Esophagus squamous epithelium (tissue), 4 donors: Measurements from ENCODE around the gene NOX3.

Experiments
- POLR2A ChIP-seq, 4 donors: fragments of 450-650 bp; IDR thresholded peaks; one replicate each; pipeline ENCODE4 v1.6.1; 2017; ENCODE audit warnings: antibody characterized with exemption in 4 of 4, mild to moderate bottlenecking in 4 of 4, moderate library complexity in 3 of 4
- TF ChIP-seq, protein P1 (sequence below), 6 experiments: fragments of 450-650 bp in 4 of 6; fragments of 200-600 bp in 2 of 6; sonication (generic) in 2 of 6; IDR thresholded peaks; one replicate each; pipeline ENCODE4 v1.5.1; 2016 to 2019; ENCODE audit warnings: antibody characterized with exemption in 6 of 6, mild to moderate bottlenecking in 4 of 6, moderate library complexity in 4 of 6

DNA sequence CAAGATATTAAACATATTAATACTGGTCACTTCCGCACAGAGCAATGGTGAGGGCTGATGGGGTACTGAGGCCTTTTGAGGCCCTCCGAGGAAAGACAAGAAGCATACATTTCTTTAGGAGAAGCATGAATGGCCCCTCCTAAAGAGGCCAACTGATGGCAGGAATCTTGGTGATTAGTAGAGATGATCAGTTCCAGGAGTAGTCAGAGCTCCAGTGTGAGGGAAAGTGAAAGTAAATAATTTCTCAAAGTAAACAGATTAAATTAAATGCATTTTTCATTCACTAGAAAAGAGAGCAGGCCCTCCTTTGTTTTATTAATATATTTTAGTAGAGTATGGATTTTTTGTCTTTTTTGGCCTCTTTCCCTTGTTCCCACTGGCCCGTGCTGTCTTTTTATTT lies 38.2 kb downstream of the NOX3 start:
- TF ChIP-seq, protein P1, sequence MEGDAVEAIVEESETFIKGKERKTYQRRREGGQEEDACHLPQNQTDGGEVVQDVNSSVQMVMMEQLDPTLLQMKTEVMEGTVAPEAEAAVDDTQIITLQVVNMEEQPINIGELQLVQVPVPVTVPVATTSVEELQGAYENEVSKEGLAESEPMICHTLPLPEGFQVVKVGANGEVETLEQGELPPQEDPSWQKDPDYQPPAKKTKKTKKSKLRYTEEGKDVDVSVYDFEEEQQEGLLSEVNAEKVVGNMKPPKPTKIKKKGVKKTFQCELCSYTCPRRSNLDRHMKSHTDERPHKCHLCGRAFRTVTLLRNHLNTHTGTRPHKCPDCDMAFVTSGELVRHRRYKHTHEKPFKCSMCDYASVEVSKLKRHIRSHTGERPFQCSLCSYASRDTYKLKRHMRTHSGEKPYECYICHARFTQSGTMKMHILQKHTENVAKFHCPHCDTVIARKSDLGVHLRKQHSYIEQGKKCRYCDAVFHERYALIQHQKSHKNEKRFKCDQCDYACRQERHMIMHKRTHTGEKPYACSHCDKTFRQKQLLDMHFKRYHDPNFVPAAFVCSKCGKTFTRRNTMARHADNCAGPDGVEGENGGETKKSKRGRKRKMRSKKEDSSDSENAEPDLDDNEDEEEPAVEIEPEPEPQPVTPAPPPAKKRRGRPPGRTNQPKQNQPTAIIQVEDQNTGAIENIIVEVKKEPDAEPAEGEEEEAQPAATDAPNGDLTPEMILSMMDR (IDR thresholded peaks at IDR 0.05): no peak
- TF ChIP-seq POLR2A (IDR thresholded peaks at IDR 0.05): no peak
